Astrocyte of the cerebellum (primary cell): ENCODE data around the gene IL34.

ENCODE experiments used
- DNase-seq: peaks from one replicate; pipeline ENCODE4 v3.0.0-alpha.2; 2011; ENCODE audit warnings: low read depth
- H3K4me3 ChIP-seq: 2 replicates; pipeline ENCODE4 v1.5.1; 2011; ENCODE audit warnings: mild to moderate bottlenecking, low read depth, low read length, moderate library complexity
- CTCF ChIP-seq: IDR thresholded peaks from 2 replicates; pipeline ENCODE4 v1.5.1; 2012; ENCODE audit warnings: low read length, low read depth, moderate library complexity, mild to moderate bottlenecking; ENCODE audit errors: missing control alignments
- in situ Hi-C: cut with HindIII; loops from 2 replicates; pipeline ENCODE4 v1.10.0; 2017; ENCODE audit warnings: low sequenced_read_pairs

The IL34 gene

GRCh38 chr16:70646260-70647241 lies at the start of gene IL34:
Gene IL34, plus strand, starts transcription at chr16:70646559. Its CDS starts 389 bp downstream, at chr16:70646948.
- in situ Hi-C loops: loop anchor here (5.0 kb wide), 1 partner anchor 69 kb away; no protein-coding TSS in a partner anchor
- no peak within 1 kb of the TSS for H3K4me3 ChIP-seq
- DNase-seq: no peak
- TF ChIP-seq CTCF: no peak

GRCh38 chr16:70597135-70597835 lies 49.1 kb upstream of the IL34 start:
- in situ Hi-C loops: no loop called here

GRCh38 chr16:70598937-70599503 lies 47.3 kb upstream of the IL34 start:
- DNase-seq: no peak
- no peak overlapping the region for H3K4me3 ChIP-seq
- TF ChIP-seq CTCF: no peak
- in situ Hi-C loops: no loop called here

More at GRCh38 chr16:70597135-70597835, 49.1 kb upstream of the IL34 start:
- DNase-seq: no peak
- no peak for TF ChIP-seq CTCF
- H3K4me3 ChIP-seq: no peak overlapping the region

GRCh38 chr16:70600730-70601129 lies 45.6 kb upstream of the IL34 start:
- TF ChIP-seq CTCF: no peak
- DNase-seq: no peak
- in situ Hi-C loops: no loop called here
- H3K4me3 ChIP-seq: no peak overlapping the region

GRCh38 chr16:70601576-70602575 lies 44.5 kb upstream of the IL34 start:
- H3K4me3 ChIP-seq: no peak overlapping the region
- in situ Hi-C loops: no loop called here
- TF ChIP-seq CTCF: no peak
- no peak for DNase-seq
